Activated CD4-positive, alpha-beta T cell treated with anti-CD3 and anti-CD28 coated beads, Interleukin-2, amount 10 ng/mL, durations not matched to agents 7 days and 5 days (primary cell): ENCODE data around the gene SMIM38. TPM values are rescaled to one million over a fixed set of nuclear protein-coding genes. Genes with fewer than 3 reads are reported as not detected.

Source experiments
- CTCF ChIA-PET: fragments of 350-600 bp; sonication (Branson Sonifier 250); formaldehyde crosslinking; loops from one replicate; lab custom pipeline; 2021; ENCODE audit warnings: antibody characterized with exemption; lab: Charles Lee
- POLR2A ChIA-PET: fragments of 350-600 bp; sonication (Branson Sonifier 250); formaldehyde crosslinking; loops from one replicate; lab custom pipeline; 2021; ENCODE audit warnings: antibody characterized with exemption; lab: Charles Lee
- DNase-seq: peaks from one replicate; pipeline ENCODE4 v3.0.0-alpha.2; 2020
- H3K27ac Mint-ChIP-seq: one replicate; pipeline ENCODE4 v1.8.0; 2021; ENCODE audit warnings: mild to moderate bottlenecking, moderate library complexity, mixed read lengths
- H3K27me3 Mint-ChIP-seq: one replicate; pipeline ENCODE4 v1.8.0; 2021; ENCODE audit warnings: mixed read lengths
- H3K36me3 Mint-ChIP-seq: one replicate; pipeline ENCODE4 v1.8.0; 2021; ENCODE audit warnings: low read depth, mixed read lengths
- H3K4me1 Mint-ChIP-seq: one replicate; pipeline ENCODE4 v1.8.0; 2021; ENCODE audit warnings: mixed read lengths
- H3K4me3 Mint-ChIP-seq: one replicate; pipeline ENCODE4 v1.8.0; 2021; ENCODE audit warnings: mild to moderate bottlenecking, moderate library complexity, mixed read lengths
- H3K9me3 Mint-ChIP-seq: one replicate; pipeline ENCODE4 v1.8.0; 2021; ENCODE audit warnings: mixed read lengths
- total RNA-seq, 2 experiments: library from RNA; stranded (reverse); gene quantifications; one replicate each; pipeline ENCODE4 v1.2.3, GENCODE V29; 2021

Gene SMIM38
- total RNA-seq, 2 experiments from 2014 or later: 0.12 TPM; not detected in 1

DNA sequence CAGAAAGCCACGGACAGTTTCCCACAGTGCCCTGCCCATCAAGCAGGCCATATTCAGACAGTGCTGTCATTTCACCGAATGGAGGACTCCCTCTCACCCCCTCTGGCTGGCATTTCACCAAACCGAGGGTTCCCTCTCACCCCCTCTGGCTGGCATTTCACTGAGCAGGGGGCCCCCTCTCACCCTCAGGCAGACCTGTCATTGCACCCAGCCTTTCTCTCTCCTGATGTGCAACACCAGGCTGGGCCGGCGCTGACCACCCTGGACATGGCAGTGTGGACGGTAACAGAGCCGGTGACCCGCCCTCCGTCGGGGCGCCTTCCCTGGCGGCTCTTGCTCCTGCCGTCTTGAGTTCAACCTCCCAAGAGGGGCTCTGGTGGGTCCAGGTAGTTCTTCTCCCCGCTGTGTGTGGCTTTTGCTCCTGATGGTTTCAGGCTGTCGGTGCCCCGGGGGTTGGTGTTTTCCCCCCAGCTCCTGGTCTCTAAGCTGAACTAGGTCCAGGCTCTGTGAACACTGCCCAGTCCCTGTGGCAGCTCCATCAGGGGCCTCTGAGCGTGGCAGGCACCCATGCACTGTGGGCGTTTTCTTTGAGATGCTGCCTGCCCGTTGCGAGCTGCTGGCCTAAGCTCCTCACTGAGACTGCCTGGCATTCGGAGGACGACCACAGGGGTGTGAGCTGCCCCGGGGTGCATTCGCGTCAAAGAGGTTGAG, 46.9 kb downstream of the SMIM38 start:
- DNase-seq: no peak
- Mint-ChIP-seq H3K27me3 (no peaks in the 10 kb centered on the region), H3K36me3 (no peaks in the 10 kb centered on the region), H3K4me1 (no peaks in the 10 kb centered on the region), H3K27ac (no peak overlapping the region), H3K4me3 (no peak overlapping the region), H3K9me3 (no peaks in the 10 kb centered on the region)
- CTCF ChIA-PET: no interaction called here
- POLR2A ChIA-PET: no interaction called here

DNA sequence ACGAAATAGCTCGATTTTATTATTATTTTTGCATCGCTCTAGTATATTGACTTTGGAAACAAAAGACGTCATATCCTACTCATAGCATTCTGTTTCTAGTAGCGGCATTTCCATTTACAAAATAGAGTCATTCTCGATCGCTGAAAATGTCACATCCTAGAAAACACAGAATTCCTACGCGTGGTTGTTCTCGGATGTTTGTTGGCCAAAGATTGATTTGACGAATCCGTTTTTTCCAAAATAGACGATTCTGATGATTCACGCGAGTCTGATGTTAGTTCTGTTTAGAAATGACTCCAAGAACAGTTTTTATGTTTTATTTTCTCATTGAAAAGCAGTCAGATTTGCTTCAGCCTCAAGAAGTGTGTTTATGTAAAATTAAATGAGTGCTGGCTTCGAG, 47.6 kb downstream of the SMIM38 start:
- POLR2A ChIA-PET: no interaction called here
- H3K27ac Mint-ChIP-seq: no peak overlapping the region

DNA sequence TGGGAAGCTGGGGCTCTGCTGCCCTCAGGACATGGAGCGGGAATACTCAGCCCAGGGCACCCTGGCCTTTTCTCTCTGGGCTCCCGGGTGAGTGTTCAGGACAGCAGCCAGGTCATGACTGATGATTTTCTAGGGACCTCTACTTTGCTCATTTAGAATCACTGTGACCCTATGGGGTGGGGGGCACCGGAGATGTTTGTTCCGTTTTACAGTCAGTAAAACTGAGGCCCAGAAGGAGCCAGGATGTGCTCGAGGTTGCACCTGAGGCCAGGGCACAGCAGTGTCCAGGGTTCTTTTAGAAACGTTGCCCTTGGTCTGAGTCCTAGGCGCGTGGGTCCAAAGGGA, 48.1 kb downstream of the SMIM38 start:
- CTCF ChIA-PET: no interaction called here

More for the DNA sequence above, 47.6 kb downstream of the SMIM38 start:
- Mint-ChIP-seq H3K4me3 (no peak overlapping the region), H3K36me3 (no peaks in the 10 kb centered on the region), H3K9me3 (peaks cover 3% of the 10 kb centered on the region), H3K27me3 (no peaks in the 10 kb centered on the region), H3K4me1 (no peaks in the 10 kb centered on the region)
- no peak for DNase-seq
- CTCF ChIA-PET: no interaction called here

DNA sequence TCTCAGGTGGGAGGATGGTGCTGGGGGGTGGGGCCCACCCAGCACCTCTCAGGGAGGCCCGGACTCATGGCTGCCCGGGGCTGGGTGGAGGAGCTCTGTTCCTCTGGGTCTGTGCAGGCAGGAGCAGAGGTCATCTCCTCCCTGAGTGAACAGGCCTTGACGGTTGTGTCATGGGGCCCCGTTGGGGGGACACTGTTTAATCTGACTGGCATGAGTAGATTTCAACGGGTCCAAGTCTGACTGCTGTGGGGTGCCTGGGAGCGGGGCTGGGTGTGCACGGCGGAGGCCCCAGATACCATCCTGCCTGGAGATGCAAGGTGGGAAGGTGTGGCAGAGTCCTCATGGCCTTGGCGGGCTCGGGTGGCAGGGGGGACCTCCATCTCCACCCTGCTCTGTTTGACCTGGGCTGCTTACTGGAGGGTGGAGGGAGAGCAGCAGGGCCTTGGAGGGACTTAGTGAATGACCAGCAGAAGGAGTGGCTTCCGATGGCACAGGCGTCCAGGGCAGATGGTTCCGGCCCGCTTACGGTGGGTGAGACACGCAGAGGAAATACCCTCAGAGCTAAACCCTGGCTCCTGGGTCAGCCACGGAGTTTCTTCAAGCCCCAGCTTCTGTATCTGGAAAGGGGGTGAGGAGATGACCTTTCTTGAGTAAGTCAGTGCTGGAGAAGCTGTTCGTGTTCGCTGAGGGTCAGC, 48.7 kb downstream of the SMIM38 start:
- ChIA-PET POLR2A (no interaction called here), CTCF (no interaction called here)
- Mint-ChIP-seq H3K4me3 (no peak overlapping the region), H3K36me3 (no peaks in the 10 kb centered on the region), H3K4me1 (no peaks in the 10 kb centered on the region), H3K27me3 (no peaks in the 10 kb centered on the region), H3K9me3 (peaks cover 4% of the 10 kb centered on the region), H3K27ac (no peak overlapping the region)
- no peak for DNase-seq

More for the DNA sequence above, 48.1 kb downstream of the SMIM38 start:
- POLR2A ChIA-PET: no interaction called here
- Mint-ChIP-seq H3K27me3 (no peaks in the 10 kb centered on the region), H3K4me1 (no peaks in the 10 kb centered on the region), H3K4me3 (no peak overlapping the region), H3K27ac (no peak overlapping the region), H3K9me3 (peaks cover 4% of the 10 kb centered on the region), H3K36me3 (no peaks in the 10 kb centered on the region)
- DNase-seq: no peak

DNA sequence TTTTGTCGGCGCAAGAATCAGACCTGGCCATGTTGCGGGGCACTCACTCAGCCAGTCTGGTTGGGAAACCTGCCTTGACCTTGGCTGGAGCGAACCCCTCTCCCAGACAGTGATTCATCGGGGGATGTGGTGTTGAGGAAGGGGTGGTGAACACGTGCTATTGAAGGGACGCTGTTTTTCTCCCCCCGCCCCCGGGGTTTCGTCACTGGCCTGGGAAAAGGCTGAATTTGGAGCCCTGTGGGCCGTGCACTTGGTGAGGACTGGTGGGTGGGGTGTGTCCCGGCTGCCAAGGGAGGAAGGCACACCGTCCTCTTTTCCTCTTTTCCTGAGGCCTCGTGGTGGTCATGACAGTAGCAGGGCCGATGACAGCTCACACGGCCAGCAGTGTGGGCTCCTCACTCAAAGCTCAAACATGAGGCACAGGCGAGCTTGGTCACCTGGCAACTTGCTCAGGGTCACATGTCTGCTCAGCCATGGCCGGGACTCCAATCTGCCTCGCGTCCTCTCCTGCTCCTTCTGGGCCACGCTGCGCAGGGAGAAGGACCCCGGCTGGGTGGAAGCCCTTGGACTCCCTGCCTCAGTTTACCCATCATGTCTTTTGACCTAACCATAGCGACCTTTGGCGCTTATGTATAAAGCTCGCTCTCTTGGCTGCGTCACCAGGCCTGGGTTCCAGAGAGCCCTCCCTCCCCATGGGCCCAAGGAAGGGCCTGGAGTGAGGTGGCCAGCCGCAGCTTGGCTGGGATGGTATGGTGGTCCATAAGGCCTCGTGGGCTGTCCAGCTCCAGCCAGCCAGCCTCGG, 49.4 kb downstream of the SMIM38 start:
- H3K27me3 Mint-ChIP-seq: no peaks in the 10 kb centered on the region
- no peak overlapping the region for H3K27ac Mint-ChIP-seq
- H3K4me3 Mint-ChIP-seq: no peak overlapping the region
- POLR2A ChIA-PET: no interaction called here
- peaks cover 4% of the 10 kb centered on the region for H3K9me3 Mint-ChIP-seq
- H3K36me3 Mint-ChIP-seq: no peaks in the 10 kb centered on the region
- DNase-seq: no peak
- H3K4me1 Mint-ChIP-seq: no peaks in the 10 kb centered on the region
- CTCF ChIA-PET: no interaction called here

Other genes starting within 250 kb of the SMIM38 start
- not detected for gene MRGPRD, start 174.9 kb upstream of the SMIM38 start, total RNA-seq
- not detected for gene MRGPRF, start 142.7 kb upstream of the SMIM38 start, total RNA-seq
- 10 to 100 TPM; 18.0 to 22.1 TPM for gene TPCN2, start 107.0 kb upstream of the SMIM38 start, total RNA-seq
- gene MYEOV, start 138.2 kb downstream of the SMIM38 start, total RNA-seq: not detected